Ishikawa (cell line): Measurements from ENCODE around the gene CD6.

Source experiments
- CEBPB ChIP-seq: IDR thresholded peaks from 2 replicates; pipeline ENCODE4 v1.6.1; 2012
- EGR1 ChIP-seq: IDR thresholded peaks from 2 replicates; pipeline ENCODE4 v1.6.1; 2012
- EP300 ChIP-seq: IDR thresholded peaks from 2 replicates; pipeline ENCODE4 v1.6.1; 2012; ENCODE audit warnings: borderline replicate concordance
- FOXM1 ChIP-seq: IDR thresholded peaks from 2 replicates; pipeline ENCODE4 v1.6.1; 2012; ENCODE audit warnings: low read depth, borderline replicate concordance
- NFIC ChIP-seq: IDR thresholded peaks from 2 replicates; pipeline ENCODE4 v1.6.1; 2012
- RAD21 ChIP-seq: IDR thresholded peaks from 2 replicates; pipeline ENCODE4 v1.6.1; 2012; ENCODE audit warnings: low read depth
- TAF1 ChIP-seq: IDR thresholded peaks from 2 replicates; pipeline ENCODE4 v1.6.1; 2012; ENCODE audit warnings: low read depth, mild to moderate bottlenecking
- TCF12 ChIP-seq: IDR thresholded peaks from 2 replicates; pipeline ENCODE4 v1.6.1; 2012; ENCODE audit warnings: low read depth
- TEAD4 ChIP-seq: IDR thresholded peaks from 2 replicates; pipeline ENCODE4 v1.6.1; 2012
- YY1 ChIP-seq: IDR thresholded peaks from 2 replicates; pipeline ENCODE4 v1.6.1; 2012; ENCODE audit warnings: low read depth
- ZBTB7A ChIP-seq: IDR thresholded peaks from 2 replicates; pipeline ENCODE4 v1.6.1; 2012; ENCODE audit warnings: low read depth
- TF ChIP-seq, protein P1 (sequence below): IDR thresholded peaks from 2 replicates; pipeline ENCODE4 v1.6.1; 2012
- TF ChIP-seq, protein P2 (sequence below): IDR thresholded peaks from 2 replicates; pipeline ENCODE4 v1.6.1; 2012; ENCODE audit warnings: low read depth, mild to moderate bottlenecking
- TF ChIP-seq, protein P3 (sequence below): IDR thresholded peaks from 2 replicates; pipeline ENCODE4 v1.6.1; 2012

DNA sequence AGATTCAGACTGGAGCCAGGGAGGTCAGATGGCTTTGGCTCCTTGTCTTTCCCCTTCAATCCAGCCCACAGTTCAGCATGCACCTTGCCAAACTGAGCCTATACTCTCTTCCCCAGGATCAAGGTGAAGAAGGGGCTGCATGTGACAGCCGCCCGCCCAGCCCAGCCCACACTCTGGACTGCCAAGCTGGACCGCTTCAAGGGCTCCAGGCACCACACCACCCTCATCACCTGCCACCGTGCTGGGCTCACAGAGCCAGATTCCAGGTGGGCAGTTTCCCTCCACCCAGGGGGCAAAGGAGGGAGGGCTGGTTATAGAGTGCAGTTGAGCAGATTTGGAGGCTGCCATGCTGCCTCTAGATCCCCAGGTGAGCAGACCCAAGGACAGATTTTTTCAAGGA, 41.1 kb upstream of the CD6 start:
- TF ChIP-seq FOXM1 = no peak
- no peak for TF ChIP-seq ZBTB7A
- TF ChIP-seq, protein P1, sequence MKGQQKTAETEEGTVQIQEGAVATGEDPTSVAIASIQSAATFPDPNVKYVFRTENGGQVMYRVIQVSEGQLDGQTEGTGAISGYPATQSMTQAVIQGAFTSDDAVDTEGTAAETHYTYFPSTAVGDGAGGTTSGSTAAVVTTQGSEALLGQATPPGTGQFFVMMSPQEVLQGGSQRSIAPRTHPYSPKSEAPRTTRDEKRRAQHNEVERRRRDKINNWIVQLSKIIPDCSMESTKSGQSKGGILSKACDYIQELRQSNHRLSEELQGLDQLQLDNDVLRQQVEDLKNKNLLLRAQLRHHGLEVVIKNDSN = no peak
- TF ChIP-seq CEBPB = no peak
- TF ChIP-seq TCF12 = no peak
- TF ChIP-seq, protein P2, sequence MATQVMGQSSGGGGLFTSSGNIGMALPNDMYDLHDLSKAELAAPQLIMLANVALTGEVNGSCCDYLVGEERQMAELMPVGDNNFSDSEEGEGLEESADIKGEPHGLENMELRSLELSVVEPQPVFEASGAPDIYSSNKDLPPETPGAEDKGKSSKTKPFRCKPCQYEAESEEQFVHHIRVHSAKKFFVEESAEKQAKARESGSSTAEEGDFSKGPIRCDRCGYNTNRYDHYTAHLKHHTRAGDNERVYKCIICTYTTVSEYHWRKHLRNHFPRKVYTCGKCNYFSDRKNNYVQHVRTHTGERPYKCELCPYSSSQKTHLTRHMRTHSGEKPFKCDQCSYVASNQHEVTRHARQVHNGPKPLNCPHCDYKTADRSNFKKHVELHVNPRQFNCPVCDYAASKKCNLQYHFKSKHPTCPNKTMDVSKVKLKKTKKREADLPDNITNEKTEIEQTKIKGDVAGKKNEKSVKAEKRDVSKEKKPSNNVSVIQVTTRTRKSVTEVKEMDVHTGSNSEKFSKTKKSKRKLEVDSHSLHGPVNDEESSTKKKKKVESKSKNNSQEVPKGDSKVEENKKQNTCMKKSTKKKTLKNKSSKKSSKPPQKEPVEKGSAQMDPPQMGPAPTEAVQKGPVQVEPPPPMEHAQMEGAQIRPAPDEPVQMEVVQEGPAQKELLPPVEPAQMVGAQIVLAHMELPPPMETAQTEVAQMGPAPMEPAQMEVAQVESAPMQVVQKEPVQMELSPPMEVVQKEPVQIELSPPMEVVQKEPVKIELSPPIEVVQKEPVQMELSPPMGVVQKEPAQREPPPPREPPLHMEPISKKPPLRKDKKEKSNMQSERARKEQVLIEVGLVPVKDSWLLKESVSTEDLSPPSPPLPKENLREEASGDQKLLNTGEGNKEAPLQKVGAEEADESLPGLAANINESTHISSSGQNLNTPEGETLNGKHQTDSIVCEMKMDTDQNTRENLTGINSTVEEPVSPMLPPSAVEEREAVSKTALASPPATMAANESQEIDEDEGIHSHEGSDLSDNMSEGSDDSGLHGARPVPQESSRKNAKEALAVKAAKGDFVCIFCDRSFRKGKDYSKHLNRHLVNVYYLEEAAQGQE = no peak
- no peak for TF ChIP-seq EP300
- no peak for TF ChIP-seq TEAD4
- no peak for TF ChIP-seq YY1
- TF ChIP-seq, protein P3, sequence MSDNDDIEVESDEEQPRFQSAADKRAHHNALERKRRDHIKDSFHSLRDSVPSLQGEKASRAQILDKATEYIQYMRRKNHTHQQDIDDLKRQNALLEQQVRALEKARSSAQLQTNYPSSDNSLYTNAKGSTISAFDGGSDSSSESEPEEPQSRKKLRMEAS = no peak
- TF ChIP-seq EGR1 = no peak
- no peak for TF ChIP-seq RAD21
- TF ChIP-seq TAF1 = no peak
- no peak for TF ChIP-seq NFIC
